GM06990 (cell line): ENCODE results near the gene U2AF1L4.
A peak's percentile ranks its signal among the peaks of the same experiment; 100 is the strongest.

Source experiments
- DNase-seq: peaks from one replicate; pipeline ENCODE4 v3.0.0-alpha.2; 2011; ENCODE audit not compliant: insufficient read length; ENCODE audit errors: extremely low read depth
- H3K27me3 ChIP-seq: replicated peaks from 2 replicates; pipeline ENCODE4 v1.6.0; 2011; ENCODE audit warnings: low read length; ENCODE audit not compliant: control insufficient read depth, insufficient read depth
- H3K36me3 ChIP-seq: 2 replicates; pipeline ENCODE4 v1.5.1; 2011; ENCODE audit warnings: low read length; ENCODE audit not compliant: control insufficient read depth, insufficient read depth
- H3K4me3 ChIP-seq: replicated peaks from 2 replicates; pipeline ENCODE4 v1.5.1; 2011; ENCODE audit warnings: low read depth, mild to moderate bottlenecking, control low read depth, low read length
- TF ChIP-seq, protein P1 (sequence below): IDR thresholded peaks from 2 replicates; pipeline ENCODE4 v1.5.1; 2011; ENCODE audit warnings: low read length, control low read depth, mild to moderate bottlenecking, inconsistent platforms; ENCODE audit not compliant: insufficient read depth, poor library complexity, severe bottlenecking

Gene U2AF1L4

DNA sequence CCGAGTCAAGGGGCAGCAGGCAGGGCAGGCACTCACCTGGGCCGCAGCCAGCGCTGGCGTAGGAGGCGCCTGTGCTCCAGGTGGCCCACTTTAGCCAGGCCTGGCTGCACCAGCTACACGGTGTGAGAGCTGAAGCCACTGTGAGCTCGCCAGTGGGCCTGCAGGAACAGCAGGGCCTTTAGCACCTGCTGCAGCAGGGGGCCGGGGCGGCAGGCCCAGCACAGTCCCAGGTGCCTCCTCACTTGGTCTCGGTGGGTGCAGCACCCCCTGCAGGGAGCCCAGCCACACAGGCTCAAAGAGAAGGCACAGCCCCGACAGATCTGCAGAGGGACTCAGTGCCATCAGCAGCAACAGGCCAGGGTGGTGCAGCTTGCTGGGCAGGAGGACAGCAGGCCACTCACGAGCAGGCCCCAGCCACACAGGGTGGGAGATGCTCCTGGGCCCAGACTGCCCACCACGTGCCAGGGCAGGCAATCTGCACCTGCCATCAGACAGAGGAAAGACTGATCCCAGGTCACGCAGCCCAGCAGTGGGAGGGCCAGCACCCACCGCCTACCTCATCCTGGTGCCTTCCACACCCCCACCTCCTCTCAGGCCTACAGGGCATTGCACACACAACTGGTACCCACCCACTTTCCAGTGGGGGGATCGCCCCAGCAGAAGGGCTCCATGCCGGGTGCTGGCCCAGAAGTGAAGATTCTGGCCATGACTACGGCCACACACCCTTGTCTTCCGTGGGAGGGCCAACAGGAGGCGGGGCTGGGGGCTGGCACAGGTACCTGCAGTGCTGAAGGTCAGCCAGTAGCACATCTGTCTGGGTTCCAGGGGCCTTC lies 46.0 kb upstream of the U2AF1L4 start:
- TF ChIP-seq, protein P1, sequence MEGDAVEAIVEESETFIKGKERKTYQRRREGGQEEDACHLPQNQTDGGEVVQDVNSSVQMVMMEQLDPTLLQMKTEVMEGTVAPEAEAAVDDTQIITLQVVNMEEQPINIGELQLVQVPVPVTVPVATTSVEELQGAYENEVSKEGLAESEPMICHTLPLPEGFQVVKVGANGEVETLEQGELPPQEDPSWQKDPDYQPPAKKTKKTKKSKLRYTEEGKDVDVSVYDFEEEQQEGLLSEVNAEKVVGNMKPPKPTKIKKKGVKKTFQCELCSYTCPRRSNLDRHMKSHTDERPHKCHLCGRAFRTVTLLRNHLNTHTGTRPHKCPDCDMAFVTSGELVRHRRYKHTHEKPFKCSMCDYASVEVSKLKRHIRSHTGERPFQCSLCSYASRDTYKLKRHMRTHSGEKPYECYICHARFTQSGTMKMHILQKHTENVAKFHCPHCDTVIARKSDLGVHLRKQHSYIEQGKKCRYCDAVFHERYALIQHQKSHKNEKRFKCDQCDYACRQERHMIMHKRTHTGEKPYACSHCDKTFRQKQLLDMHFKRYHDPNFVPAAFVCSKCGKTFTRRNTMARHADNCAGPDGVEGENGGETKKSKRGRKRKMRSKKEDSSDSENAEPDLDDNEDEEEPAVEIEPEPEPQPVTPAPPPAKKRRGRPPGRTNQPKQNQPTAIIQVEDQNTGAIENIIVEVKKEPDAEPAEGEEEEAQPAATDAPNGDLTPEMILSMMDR: peak; percentile 42
- Histone ChIP-seq H3K4me3 (no peak overlapping the region), H3K36me3 (no peaks in the 10 kb centered on the region), H3K27me3 (no peaks in the 10 kb centered on the region)
- no peak for DNase-seq

DNA sequence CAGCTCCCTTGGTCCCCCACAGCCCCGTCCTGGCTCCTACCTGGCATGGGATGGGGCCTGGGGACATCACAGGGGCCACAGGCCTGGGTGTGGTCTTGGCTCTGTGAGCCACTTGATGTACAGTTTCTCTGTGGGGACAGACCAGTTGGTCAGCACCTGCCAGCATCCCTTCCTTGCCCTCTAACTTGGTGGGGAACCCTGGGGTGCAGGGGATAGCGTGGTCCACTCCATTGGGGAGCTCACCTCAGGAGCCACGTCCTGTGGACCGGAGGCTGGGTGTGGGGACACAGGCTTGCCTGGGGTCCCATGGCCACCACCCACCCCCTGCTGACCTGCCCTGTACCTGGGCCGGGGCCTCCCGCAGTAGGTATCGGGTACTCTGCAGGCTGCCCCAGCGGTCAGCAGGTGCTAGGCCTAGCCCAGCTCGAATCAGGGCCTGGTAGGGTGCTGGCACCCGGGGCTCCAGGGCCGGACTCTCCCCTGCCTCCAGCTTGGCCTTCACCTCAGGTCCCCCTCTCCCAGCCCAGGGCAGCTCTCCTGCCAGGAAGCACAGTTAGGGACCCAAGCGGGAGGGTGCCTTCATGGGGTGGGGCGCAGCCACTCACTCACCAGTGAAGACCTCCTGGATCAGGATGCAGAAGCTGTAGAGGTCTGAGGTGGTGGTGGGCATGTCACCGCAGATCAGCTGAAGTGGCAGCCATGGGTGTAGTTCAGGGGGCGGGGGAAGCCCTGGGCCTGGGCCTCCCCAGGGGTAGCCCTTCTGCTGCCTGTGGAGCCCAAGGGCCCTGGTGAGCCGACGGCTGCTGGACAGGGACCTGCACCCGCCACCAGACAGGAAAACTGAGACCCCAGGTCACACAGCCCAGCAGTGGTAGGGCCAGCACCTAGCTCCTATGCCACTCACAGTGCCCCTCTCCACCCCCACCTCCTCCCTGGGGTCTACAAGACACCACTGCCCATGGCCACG lies 45.0 kb upstream of the U2AF1L4 start:
- Histone ChIP-seq H3K27me3 (no peaks in the 10 kb centered on the region), H3K4me3 (no peak overlapping the region), H3K36me3 (no peaks in the 10 kb centered on the region)
- TF ChIP-seq, protein P1: no peak
- no peak for DNase-seq

DNA sequence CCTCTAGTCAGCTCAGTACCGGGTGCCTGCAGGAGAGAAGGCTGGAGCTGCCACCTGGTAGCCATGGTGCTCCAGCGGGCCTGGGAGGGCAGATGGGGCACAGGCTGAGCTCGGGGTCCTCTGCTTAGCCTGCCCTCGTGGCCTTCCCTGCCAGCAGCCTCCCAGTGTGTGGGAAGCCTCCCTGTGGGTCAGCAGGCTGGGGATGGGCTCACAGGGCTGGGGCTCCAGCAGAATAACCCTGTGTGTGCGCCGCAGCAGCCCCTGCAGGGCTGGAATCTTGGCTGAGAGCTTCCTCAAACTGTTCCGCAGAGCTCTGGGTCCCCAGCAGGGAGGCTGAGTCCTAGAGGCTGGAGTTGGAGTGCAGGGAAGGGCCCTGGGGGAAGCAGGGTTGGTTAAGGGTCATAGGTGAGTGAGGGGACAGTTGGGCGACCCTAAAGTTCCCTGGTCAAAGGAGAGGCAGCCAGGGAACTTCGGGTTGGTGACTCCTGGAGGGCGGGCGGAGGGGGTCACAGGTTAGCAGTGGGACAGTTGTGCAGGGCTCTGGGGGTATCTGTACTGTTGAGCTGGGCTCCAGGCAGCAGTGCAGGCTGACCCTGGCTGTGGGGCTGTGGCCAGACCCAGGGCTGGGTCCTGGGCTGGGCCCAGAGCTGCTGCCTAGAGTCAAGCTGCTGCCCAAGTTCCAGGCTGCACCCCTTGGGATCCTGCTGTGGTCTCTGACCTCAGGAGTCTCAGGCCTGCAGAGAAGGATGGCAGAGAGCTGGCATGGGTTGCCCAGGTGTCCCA lies 44.2 kb upstream of the U2AF1L4 start:
- Histone ChIP-seq H3K36me3 (no peaks in the 10 kb centered on the region), H3K4me3 (no peak overlapping the region), H3K27me3 (no peaks in the 10 kb centered on the region)
- no peak for DNase-seq
- TF ChIP-seq, protein P1: no peak

DNA sequence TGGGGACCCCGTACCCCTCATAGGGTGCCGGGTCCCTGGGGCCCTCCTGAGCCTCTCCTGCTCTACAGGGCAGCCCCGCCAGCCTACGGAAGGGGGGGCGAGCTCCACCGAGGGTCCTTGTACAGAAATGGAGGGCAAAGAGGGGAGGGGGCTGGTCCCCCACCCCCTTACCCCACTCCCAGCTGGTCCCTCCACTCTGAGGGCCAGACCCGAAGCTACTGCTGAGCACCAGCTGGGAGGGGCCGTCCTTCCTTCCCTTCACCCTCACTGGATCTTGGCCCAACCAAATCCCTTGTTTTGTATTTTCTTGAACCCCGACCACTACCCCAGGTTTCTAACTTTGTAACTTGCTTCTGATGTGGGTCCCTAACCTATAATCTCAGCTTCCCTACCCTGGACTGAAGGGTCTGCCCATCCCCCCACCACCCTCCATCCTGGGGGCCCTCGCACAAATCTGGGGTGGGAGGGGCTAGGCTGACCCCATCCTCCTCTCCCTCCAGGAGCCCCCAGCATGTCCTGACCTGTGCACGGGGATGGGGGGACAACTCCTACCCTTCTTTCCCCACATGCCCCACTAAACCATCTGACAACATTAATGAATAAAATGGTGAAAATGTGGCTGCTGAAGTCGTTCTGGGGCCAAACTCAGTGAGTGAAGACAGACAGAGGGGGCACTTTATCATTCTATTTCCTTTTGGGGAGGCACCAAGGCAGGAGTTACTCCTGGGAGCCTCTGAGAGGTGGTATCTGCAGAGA lies 43.2 kb upstream of the U2AF1L4 start:
- TF ChIP-seq, protein P1: no peak
- H3K27me3 ChIP-seq: no peaks in the 10 kb centered on the region
- no peaks in the 10 kb centered on the region for H3K36me3 ChIP-seq
- no peak for DNase-seq
- no peak overlapping the region for H3K4me3 ChIP-seq
